Measurements from ENCODE around the gene SLC12A7.

DNA sequence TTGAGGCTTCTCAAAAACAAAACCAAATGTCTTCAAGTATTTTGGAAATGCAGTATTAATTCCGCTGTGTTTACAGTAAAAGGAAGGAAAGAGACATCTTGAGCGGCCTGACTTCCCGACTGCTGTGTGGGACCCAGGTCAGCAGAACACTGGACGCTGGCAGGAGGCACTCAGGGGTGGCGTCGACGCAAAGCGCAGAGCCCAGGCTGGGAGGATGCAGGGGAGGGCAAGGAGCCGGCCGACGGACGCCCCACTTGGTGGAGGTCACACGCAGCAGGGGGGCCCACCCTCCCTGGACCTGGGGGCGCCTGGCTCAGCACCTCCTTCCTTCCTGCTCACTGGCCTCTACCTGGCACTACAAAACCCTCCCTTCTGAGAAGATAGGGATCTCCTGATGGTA is 19.7 kb downstream of the SLC12A7 start:
- TF ChIP-seq EZH2 (IDR thresholded peaks at IDR 0.05; ENCODE audit: insufficient read depth, low read length) (no peak), CTCF (IDR thresholded peaks at IDR 0.05; ENCODE audit: insufficient read depth, low read depth, low read length) (no peak)

Data from astrocyte (in vitro differentiated cells and primary cell).